SK-N-DZ (cell line): Measurements from ENCODE around the gene PDILT.

ENCODE experiments used
- DNase-seq: peaks from one replicate; pipeline ENCODE4 v3.0.0-alpha.2; 2015; ENCODE audit warnings: low spot score

PDILT gene

DNA sequence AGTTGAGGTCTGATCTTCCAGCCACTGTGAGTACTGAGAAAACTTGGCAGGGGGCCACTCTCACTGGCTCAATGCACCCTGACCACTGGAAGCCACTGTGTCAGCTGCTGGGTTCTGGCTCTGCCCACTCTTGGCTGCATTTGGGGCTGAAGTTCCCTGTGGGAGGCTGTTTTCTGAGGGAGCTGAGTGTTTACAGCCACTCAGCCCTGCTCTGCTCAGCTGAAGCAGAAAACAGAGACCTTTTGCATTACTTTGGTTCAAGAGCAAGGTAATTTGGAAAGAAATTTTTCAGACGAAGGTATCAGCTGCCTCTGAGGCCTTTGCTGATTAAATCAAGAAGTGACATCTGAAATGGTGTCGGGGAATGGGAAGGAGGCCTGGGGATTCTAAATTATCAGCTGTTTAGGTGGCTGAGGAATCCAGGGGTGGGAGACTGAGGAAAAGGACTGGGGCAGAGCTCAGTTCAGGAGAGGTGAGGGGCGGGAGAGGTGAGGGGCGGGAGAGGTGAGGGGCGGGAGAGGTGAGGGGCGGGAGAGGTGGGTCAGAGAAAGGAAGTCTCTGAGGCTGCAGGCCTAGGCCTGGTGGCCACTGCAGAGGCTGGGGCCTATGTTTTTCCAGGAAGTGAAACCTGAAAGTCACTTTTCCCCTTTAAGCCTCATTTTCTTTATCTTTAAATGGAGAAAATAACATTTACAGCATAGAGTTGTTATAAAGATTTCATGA, 5.0 kb upstream of the PDILT start, which contains the start of gene ACSM5:
Gene ACSM5, plus strand, starts transcription at position 137 of the 723 bp plus-strand sequence. CDS start 1,951 bp downstream, outside the sequence.
- DNase-seq = no peak

DNA sequence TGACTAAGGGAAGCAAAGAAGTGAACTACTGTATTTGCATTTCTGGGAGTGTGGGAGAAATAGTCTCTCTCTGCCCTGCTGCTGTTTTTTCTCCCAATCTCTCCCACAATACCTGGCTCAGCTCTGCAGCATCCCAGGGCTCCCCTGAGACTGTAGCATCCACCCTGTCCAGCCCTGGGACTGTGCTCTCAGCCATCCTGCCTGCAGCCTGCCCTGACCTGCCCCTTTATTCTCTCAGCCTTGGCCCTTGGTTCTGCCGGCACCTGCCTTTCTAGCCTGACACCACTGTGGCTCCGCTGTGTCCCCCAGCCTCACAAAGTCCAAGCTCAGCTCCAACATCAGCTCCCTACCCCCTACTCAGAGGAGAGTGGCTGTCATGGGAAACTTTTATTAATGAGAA, 1.9 kb downstream of the PDILT start:
- DNase-seq = no peak

- no peak for DNase-seq
Measured at GRCh38 chr16:20401475-20402016, 3.0 kb downstream of the PDILT start.

DNA sequence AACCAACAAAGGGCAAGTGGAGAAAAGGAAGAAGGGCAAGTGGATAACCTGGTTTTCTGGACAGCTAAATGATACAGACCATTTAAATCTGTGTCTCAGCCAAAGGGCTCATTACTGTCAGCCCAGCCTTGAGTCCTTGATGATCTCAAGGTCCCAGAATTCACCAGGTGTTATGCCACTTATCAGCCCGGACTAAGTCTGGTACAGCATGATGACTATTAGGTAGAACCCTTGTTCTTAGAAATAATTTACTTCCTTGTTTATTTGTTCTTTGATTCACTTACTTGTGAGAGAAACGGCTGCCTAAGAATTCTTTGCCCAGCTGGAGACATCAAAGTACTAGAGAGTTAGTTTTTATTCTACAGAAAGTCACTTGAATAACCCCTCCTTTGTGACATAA, 3.5 kb downstream of the PDILT start:
- DNase-seq = no peak

GRCh38 chr16:20399185-20399584, 5.4 kb downstream of the PDILT start:
- no peak for DNase-seq

DNA sequence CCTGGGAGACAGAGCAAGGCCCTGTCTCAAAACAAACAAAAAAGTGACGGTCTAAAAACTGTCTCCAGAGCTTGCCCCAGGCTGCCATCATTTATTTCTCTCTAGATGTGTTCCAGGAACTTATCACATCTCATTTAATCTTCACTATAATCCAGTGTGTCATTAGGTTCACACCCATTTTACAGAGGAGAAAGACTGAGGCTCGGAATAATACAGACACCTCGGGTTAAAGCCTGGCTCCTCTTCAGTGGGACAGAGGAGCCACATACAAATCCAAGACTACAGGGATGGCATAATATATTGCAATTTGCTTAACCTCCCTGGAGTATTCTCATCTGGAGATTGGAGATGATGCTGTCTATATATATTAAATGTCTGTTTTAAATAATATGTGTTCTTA, 5.9 kb downstream of the PDILT start:
- no peak for DNase-seq

GRCh38 chr16:20397468-20398074, 7.0 kb downstream of the PDILT start:
- no peak for DNase-seq

DNA sequence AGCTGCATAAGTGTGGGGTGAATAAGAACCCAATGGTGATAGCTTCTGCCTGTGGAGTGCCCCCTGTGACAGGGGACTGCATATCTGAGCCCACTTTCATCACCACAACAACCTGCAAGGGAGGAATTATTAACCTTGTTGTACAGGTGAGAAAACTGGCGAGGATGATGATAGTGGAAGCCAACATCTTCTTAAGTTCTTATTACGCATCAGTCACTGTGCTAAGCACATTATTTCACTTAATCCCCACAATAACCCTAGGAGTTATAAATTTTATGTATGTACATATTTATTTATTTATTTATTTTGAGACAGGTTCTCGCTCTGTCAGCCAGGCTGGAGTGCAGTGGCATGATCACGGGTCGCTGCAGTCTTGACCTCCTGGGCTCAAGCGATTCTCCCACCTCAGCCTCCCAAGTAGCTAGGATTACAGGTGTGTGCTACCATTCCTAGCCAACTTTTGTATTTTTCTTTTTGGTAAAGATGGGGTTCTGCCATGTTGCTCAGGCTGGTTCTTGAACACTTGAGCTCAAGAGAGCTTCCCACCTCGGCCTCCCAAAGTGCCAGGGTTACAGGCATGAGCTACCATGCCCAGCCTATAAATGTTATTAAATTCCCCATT, 7.6 kb downstream of the PDILT start:
- no peak for DNase-seq

DNA sequence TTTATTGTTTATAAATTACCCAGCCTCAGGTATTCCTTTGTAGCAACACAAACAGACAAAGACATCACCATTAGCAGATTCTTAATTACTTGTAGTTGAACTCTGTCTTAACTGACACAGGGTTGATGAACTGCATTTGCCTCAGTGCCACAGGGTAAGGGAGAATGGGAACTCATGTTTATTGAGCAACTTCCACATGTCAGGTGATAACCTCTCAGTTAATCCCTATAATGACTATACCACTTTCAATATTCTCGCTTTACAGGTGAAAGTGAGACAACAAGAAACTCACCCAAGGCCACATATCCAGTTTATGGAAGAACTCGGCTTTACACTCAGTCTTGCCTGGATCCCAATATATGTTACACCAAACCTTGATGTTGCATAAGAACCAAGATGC, 8.6 kb downstream of the PDILT start:
- DNase-seq = no peak

DNA sequence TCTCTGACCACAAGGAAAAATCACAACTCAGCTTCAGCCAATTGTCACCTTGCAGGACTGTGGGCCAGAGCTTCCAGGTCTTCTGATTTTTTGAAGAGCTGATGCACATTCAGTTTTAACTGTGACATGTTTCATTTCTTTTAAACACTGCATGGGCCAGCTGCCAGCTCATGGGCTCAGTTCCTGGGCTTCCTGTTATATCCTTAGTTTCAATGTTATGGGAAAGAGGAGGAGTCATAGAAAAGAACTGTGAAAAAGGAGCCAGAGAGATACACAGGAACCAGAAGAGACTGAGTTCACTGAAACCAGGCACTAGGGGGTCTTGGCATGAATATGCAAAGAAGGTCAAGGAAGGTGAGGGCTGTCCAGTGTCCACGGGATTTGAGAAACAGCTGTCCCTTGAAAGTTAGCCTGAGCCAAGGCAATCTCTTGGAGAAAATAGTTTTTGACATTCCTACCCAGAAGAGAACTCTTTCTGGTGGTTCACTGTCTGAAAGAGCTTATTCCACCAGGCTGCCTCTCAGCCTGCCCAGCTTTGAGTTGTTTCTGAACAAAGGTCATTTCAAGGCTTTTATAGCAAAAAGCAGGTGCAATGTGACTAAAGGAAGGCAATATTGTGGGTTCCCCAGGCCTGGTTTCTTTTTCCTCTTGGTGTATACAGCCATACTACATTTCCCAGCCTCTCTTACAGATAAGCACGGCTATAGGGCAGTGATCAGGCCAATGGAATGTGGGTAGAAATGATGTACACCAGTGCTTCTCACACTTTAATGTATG, 10.5 kb downstream of the PDILT start:
- DNase-seq = no peak

- DNase-seq = no peak
Measured at GRCh38 chr16:20391045-20391444, 13.5 kb downstream of the PDILT start.

DNA sequence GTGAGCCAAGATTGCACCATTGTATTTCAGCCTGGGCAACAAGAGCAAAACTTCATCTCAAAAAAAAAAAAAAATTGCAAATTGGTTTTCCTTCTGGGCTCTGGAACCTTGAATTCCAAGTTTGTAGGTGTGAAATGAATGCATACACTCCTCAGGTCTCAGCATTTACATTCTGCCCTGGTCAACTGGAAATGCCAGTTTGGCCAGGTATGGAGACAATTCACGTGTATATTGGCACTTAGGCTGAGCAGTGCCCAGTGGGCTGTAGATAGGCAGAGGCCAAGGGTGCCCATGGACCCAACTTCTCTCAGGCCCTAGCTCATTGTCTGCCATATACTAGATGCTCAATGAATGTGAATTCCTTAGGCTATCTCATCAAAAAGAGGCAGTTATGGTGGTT, 15.7 kb downstream of the PDILT start:
- no peak for DNase-seq

GRCh38 chr16:20387978-20388377, 16.6 kb downstream of the PDILT start:
- DNase-seq = no peak

GRCh38 chr16:20385844-20386832, 18.4 kb downstream of the PDILT start:
- DNase-seq = peak; percentile 44

DNA sequence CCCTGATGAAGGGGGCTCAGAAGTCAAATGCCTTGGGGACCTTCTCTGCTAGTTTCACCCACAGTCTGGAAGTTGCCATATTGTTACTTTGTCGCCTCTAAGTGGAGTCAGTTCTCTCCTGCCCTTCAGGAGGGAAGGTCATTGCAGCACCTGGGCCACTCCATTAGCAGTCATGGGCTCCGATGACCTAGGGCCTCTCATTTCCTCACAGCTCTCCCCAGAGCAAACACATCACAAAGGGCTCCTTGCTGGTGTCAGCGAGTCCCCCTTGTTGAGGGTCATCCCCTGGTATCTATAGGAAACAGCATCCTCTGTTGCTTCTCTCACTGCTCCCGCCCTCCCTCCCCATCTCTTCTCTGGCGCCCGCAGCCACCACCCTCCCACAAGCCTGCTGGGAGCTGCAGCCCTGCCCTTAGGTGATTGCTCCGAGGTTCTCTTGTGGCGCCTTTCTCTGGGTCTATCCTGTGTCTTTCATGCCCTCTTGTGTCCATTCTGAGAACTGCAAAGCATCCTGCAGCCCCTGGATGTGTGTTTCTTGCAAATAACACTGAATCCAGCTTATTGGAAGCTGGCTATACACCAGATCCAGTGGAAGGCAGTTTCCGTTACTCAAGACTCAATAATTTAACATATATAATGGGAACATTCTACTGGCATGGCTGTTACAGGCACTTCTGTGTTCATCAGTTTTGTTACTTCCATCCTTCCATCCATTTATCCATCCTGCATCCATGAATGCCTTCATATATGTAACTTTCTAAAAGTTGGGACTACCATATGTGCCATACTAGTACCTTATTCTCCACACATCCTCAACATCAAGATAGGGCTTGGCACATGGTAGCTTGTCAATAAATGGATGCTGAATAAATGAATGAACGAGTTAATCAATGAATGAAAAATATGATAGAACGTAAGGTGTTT, 21.2 kb downstream of the PDILT start:
- peak; percentile 83 for DNase-seq

GRCh38 chr16:20382202-20382948, 22.2 kb downstream of the PDILT start:
- no peak for DNase-seq

GRCh38 chr16:20380782-20381181, 23.8 kb downstream of the PDILT start:
- no peak for DNase-seq

DNA sequence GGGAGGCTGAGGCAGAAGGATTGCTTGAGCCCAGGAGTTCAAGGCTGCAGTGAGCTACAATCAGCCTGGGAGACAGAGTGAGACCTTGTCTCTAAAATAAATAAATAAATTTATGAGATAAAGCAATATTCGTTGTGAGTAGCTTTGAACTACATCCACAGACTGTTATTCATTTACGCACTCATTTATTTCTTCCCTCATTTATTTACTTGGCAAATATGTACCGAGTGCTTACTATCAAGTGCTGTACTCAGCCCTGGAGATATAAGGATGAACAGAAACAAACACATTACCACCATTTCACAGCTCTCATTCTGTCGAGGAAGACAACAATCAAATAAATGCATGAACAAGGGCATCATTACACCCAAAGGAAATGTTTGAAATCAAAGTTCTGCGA, 27.4 kb downstream of the PDILT start:
- no peak for DNase-seq

DNA sequence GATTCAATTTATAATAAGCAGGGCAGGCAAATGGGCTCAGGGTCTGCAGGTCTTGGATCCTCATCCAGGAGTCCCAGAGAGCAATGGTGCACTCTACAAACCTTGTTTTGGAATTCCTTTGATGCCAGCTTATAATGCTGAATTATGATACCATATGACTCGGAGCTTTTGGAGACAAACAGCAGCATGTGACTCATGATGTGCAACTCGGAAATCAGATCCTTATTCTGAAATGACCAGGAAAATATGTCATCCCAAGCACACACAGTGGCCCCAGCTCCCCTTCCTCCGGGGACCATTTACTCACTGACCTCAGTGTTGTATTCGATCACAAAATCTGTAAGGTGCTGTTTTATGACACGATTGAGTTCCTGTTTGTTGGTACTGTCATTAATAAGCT, 31.8 kb downstream of the PDILT start:
- DNase-seq = no peak
